HG03103 (cell line): ENCODE data around the gene IL36A.

Source experiments
- ATAC-seq: cut with Tn5 transposase; IDR thresholded peaks from one replicate; pipeline ENCODE4 v1.9.1; 2021; ENCODE audit warnings: low read depth; ENCODE audit not compliant: unreplicated experiment

Gene IL36A

DNA sequence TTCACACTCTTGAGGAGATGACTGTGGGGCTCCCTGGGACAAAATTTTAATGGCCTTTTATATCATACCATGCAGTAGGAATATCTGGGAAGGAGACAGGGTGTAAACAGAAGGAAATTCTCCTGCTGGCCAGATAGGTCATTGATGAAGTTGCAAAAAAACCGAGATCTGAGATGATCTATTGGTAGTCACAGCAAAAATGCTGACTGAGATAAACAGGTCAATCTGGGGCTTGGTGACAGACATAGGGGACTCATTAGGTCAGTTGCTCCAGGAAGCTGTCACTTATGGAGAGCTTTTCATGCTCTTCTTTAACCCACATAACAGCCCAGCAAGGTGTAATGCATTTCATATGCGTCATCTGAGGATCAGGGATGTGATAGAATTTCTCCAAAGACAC, 2.6 kb upstream of the IL36A start:
- ATAC-seq: no peak

GRCh38 chr2:113007250-113007649, 2.0 kb downstream of the IL36A start:
- no peak for ATAC-seq

GRCh38 chr2:113009622-113010021, 4.4 kb downstream of the IL36A start:
- no peak for ATAC-seq

DNA sequence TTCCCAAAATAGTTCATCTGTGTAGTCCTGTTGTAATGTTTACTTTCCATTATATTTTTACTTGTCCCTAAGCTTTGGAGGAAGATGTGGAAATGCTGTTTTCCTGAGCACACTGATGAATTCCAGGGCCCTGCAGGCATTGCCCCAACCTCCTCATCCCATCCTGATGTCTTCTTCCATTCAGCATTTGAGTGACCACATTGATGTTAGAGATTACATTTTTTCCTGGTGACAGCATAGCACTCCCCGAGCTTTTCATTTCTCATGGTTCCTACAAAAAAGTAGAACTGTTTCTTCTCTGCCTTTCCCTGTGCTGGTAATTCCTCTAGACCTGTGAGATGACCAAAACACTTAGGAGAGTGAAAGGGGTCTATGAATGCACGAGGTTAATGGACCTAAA, 4.8 kb downstream of the IL36A start:
- no peak for ATAC-seq

GRCh38 chr2:113011108-113011507, 5.8 kb downstream of the IL36A start:
- ATAC-seq: no peak

DNA sequence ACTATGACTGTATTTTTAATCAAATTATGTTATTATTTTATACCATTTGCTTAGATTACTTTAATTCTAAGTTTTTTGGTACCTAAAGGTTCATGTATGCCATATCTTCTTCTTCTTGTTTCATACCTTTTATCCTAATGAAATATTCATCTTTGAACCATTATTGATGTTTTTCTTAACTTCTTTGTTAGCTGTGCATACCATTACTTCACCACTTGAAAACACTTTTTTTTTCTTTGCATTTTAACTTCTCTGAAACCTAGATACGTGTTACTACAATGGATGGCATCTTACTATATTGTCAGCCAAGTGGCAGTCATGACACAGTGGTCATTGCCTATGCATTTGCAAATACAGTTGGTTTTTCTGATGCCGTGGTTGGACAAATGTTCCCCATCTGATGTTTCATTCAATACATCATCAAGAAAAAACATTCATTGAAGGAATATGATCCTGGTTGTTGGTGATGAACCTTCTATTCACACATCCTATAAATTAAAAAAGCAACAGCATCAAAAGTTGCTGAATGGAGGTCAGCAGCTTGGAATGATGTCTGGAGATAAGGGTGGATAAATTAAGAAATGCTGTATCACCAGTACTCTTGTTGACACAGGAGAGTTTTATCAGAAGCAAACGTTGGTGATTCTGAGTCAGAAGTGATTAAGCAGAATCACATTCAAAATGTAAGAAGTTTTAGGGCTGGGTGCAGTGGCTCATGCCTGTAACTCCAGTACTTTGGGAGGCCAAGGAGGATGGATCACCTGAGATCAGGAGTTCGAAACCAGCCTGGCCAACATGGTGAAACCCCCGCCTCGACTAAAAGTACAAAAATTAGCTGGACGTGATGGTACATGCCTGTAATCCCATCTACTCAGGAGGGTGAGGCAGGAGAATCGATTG, 7.4 kb downstream of the IL36A start:
- no peak for ATAC-seq

DNA sequence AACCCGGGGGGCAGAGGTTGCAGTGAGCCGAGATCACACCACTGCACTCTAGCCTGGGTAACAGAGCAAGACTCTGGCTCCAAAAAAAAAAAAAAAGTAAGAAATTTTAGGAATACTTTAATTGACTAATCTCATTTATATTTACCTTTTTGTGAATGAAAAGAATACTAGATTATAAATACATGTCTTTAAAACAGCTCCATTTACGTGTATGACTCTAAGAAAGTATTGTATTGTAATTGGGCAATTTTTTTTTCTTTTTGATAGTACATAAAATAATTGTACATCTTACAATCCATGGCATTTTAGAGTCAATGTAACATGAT, 8.0 kb downstream of the IL36A start:
- ATAC-seq: no peak

- no peak for ATAC-seq
Observed at GRCh38 chr2:113014067-113014466, 8.8 kb downstream of the IL36A start.

- no peak for ATAC-seq
Observed at GRCh38 chr2:113015042-113015441, 9.8 kb downstream of the IL36A start.

DNA sequence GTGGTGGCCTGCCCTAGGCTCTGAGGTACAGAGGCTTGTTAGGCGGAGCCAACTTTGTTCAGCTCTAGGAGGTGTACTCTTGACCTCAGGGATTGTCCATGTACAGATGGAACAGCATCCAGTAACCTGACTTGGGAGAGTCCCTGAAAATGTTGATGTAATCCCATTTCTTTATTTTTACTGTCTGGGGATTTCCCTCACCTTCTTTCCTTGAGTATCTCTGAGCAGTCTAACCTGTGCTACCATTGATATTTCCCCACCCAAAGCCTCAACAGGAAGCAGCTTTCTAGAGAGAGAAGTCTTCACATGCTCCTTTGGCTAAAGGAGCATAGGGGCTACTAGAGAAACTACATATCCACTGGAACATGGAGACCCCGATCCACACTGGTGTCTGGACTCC, 10.4 kb downstream of the IL36A start:
- ATAC-seq: no peak

DNA sequence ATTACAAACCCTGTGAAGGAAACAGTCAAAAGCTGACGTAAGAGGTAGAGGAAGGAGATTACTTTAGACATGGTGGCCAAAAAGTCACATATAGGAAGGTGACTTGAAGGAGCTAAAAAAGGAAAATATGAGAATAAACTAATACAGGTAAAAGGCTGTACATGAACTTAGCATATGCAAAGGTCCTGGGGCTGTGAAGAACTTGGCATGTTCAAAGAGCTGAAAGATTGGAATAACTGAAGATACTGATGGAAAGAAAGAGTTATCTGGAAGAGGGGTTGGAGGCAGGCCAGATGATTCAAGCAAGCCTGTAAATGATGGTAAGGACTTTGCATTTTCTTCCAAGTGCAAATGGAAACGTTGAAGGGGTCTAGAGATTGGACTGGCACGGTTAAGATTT, 13.2 kb downstream of the IL36A start:
- no peak for ATAC-seq

- ATAC-seq: no peak
Observed at GRCh38 chr2:113021312-113021711, 16.1 kb downstream of the IL36A start.

DNA sequence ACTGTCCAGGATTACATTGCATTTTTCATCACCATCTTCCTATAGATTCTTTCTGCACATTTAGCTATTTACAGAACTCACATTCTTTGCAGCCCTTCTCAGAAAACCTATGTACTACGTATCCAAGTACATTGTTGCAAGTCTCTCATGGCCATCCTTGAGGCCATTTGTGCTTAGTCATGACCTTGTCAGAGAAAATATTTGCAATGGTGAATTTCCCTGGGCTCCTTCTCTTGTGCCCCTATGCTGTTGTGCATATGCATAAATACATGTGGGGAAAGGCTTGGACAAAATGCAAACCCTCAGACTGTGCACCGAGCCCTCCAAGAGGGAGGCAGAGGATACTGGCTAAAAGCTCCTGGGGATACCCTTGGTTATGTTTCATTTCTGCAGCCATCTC, 19.5 kb downstream of the IL36A start:
- no peak for ATAC-seq

DNA sequence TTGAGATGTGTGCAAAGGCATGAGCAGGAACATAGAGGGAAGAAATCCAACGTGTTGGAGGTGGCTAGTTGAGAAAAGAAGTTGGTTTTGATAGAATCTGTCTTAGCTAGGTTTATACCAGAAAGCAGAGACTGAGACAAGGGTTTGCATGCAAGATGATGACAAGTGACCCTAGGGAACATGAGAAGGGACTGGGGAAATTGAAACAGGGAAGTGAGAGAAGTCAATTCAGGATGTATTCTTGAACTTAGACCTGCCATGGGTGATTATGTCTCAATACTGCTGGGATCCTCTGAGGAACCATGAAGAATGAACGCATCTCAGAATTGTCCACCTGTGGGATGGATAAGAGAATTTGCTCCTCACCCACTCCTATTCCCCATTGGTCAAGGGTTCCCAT, 20.5 kb downstream of the IL36A start:
- no peak for ATAC-seq

GRCh38 chr2:113027691-113028090, 22.4 kb downstream of the IL36A start:
- ATAC-seq: no peak

DNA sequence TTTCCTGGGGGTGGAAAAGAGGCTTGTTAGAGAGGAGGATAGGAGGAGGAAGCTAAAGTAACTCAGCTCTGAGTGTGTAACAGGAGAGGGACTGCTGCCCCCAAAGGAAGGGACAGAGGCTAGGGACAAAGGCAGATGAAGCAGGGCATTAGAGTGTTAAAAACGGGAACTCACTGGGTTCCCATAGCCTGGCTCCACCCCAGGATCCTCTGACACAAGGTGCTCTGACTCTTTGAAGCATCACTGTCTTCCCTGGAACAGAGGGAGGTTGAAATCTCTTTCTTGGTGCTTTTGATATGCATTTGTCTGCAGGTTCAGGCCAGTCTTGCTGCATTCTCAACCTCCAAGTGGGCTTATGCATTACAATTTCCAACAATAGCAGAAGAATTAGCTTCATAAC, 22.9 kb downstream of the IL36A start:
- ATAC-seq: no peak

DNA sequence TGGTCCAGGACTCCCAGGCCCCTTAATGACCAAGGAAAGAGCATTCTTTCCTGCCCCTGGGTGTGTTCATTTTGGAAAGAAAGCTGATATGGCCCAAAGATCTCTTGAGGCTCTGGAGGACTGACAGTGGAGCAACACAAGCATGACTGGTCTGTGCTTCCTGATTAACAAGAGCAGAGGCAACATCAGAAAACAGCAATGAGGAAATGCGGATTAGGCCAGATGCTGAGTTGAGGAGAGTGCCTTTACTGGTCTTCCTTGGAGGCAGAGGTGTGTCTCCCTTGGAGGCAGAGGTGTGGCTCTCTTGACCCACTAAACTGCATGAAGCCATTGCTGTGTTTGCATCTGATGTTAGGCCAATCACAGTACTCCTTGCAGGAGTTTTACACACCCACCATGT, 27.5 kb downstream of the IL36A start:
- ATAC-seq: no peak

DNA sequence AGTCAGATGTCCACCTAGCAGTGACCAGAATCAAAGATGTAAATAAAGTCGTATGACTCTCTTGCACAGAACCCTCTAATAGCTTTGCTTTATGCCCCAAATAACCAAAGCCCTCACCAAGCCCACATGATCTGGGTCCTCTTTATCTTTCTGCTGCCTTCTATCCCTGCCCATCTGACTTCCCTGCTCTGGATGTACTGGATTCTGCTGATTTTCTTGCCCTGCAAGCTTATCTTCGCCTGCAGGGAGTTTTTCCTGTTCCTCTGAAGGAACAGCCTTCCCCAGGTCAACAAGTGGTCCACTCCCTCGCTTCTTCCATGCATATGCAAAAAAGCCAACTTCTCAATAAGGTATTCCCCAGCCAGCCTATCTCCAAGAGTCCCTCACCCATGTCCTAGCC, 28.8 kb downstream of the IL36A start:
- no peak for ATAC-seq

GRCh38 chr2:113036763-113037162, 31.5 kb downstream of the IL36A start:
- ATAC-seq: no peak

DNA sequence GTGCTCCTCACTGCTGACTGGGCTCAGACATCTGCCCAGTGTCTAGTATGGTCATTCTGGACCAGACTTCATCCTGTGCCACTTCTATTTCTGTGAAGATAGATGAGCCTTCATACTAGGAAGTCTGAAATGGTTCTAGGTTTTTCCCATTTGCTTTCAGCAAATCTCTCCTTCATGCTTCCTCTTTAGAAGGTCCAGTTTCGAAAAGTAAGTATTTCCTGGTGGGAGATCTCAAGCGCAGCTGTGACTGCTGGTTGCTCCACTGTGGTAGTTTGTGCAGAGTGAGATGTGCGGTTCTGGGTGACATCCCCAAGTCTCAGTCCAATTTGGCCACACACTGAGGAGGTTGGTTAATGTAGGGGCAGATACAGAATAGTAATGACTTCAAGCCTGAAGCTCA, 33.0 kb downstream of the IL36A start:
- ATAC-seq: no peak

- no peak for ATAC-seq
Observed at GRCh38 chr2:113039158-113039557, 33.9 kb downstream of the IL36A start.

DNA sequence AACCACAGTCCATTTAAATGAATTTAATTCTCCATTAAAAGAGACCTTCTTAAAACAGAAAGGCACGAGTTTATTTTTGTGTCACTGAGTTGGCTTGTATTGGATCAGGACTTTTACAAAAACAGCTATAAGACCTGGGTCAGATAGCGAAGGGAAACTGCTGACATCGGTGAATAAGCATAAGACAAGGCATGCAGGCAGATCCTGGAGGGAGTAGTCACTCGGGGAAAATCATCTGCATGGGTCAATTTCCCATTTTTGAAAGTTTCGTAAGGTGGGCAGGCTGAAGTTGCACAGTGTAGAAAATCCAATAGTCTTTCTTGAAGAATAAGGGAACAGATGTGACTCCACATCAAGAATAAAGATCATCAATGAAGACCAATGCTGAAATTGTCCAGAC, 34.5 kb downstream of the IL36A start:
- no peak for ATAC-seq

DNA sequence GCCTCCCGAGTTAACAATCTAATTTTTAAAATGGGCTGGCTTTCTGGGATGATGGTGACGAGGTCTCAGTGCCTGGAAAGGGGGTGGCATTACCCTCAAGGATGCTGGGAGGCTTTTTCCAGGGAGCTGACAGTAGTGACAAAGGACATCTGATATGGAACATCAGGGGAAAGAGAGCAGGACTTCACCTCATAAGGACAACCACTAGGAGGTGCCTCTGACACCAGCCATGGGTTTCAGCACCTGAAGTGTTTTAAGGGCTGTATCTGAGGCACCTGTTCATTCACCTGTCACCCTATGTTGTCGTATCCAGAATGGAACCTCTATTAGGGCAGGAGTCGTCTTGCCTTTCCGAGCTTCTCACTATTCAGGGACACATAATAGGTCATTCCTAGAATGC, 36.6 kb downstream of the IL36A start:
- ATAC-seq: no peak
